OCI-LY7 (cell line): ENCODE data around the gene MRPS9.

Source experiments
- CTCF ChIP-seq: fragments of 200-600 bp; sonication (generic); conservative IDR thresholded peaks from 2 replicates; pipeline ENCODE4 v1.5.1; 2014; ENCODE audit warnings: mild to moderate bottlenecking, antibody characterized with exemption, low read length, moderate library complexity, mixed read lengths
- EZH2phosphoT487 ChIP-seq: fragments of 200-600 bp; sonication (generic); IDR thresholded peaks from 2 replicates; pipeline ENCODE4 v1.6.1; 2018; ENCODE audit warnings: low read depth, borderline replicate concordance, mild to moderate bottlenecking, mixed run types, antibody characterized with exemption, low read length, moderate library complexity, mixed read lengths

DNA sequence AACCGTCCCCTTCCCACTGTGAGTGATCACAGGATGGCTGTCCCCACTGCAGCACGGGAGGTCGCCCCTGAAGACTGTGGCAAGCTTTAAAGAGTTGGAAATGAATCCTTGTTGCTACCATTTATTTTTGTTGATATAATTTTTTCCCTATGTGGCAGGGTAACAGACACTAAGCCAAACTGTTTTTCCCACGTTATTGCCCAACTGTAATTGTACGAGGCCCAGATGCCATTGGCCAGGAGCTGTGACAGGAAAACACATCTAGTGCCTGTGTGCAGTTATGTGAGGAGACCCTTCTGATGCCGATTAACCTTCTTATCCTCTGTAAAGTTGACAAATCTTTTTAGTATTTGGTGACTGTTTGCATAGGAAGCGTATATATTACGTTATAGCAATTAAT lies 44.2 kb downstream of the MRPS9 start:
- TF ChIP-seq CTCF (no peak), EZH2phosphoT487 (no peak)
